Spleen (tissue), 11 donors: ENCODE results near the gene ALKAL2. TPM values are rescaled to one million over a fixed set of nuclear protein-coding genes. Genes with fewer than 3 reads are reported as not detected.

Source experiments
- DNase-seq: peaks from one replicate; pipeline ENCODE4 v3.0.0-alpha.2; 2020
- H3K27ac ChIP-seq, 8 donors: fragments of 200-600 bp; sonication (generic) in 7 of 8; 1 replicate in 4 of 8; 2 replicates in 4 of 8; pipeline versions ENCODE4 v1.5.0 to v1.8.0; 2016 to 2021; ENCODE audit warnings: inconsistent platforms in 4 of 8, mild to moderate bottlenecking in 4 of 8, moderate library complexity in 1 of 8
- H3K27me3 ChIP-seq, 7 donors: fragments of 200-600 bp; sonication (generic) in 6 of 7; replicated peaks in 1 of 7; 1 replicate in 4 of 7; 2 replicates in 3 of 7; pipeline versions ENCODE4 v1.5.0 to v1.8.0; 2016 to 2021; ENCODE audit warnings: inconsistent platforms in 3 of 7, mild to moderate bottlenecking in 1 of 7
- H3K36me3 ChIP-seq, 6 donors: fragments of 200-600 bp; sonication (generic) in 5 of 6; 1 replicate in 4 of 6; 2 replicates in 2 of 6; pipeline versions ENCODE4 v1.5.0 to v1.8.0; 2016 to 2021; ENCODE audit warnings: inconsistent platforms in 2 of 6
- H3K4me1 ChIP-seq, 6 donors: fragments of 200-600 bp; sonication (generic) in 5 of 6; 1 replicate in 3 of 6; 2 replicates in 3 of 6; pipeline versions ENCODE4 v1.5.0 to v1.8.0; 2016 to 2021; ENCODE audit warnings: inconsistent platforms in 3 of 6
- H3K4me3 ChIP-seq, 8 donors: fragments of 200-600 bp; sonication (generic) in 7 of 8; 1 replicate in 4 of 8; 2 replicates in 4 of 8; pipeline versions ENCODE4 v1.5.0 to v1.8.0; 2016 to 2021; ENCODE audit warnings: inconsistent platforms in 4 of 8, mild to moderate bottlenecking in 4 of 8, moderate library complexity in 2 of 8
- H3K9me3 ChIP-seq, 8 donors: fragments of 200-600 bp; sonication (generic) in 7 of 8; 1 replicate in 4 of 8; 2 replicates in 4 of 8; pipeline versions ENCODE4 v1.5.0 to v1.8.0; 2016 to 2021; ENCODE audit warnings: inconsistent platforms in 4 of 8
- CTCF ChIP-seq, 11 experiments: fragments of 200-600 bp in 7 of 11; fragments of 450-650 bp in 4 of 11; sonication (generic) in 4 of 11; IDR thresholded peaks in 8 of 11; conservative IDR thresholded peaks in 3 of 11; 1 replicate in 7 of 11; 2 replicates in 4 of 11; pipeline versions ENCODE4 v1.4.0 to v1.8.0; 2016 to 2021; ENCODE audit warnings: antibody characterized with exemption in 11 of 11, inconsistent platforms in 4 of 11, mild to moderate bottlenecking in 1 of 11
- POLR2A ChIP-seq, 3 donors: fragments of 450-650 bp; IDR thresholded peaks; one replicate each; pipeline ENCODE4 v1.5.1; 2017; ENCODE audit warnings: antibody characterized with exemption in 3 of 3, mild to moderate bottlenecking in 1 of 3
- POLR2AphosphoS5 ChIP-seq, 3 donors: sonication (generic); formaldehyde crosslinking; IDR thresholded peaks; one replicate each; pipeline ENCODE4 v1.5.1; 2017; ENCODE audit warnings: antibody characterized with exemption in 3 of 3
- WGBS, 5 donors: extraction: QIAGEN DNeasy Blood & Tissue Kit in 3 of 5; methylation state at CpG; one replicate each; pipeline versions ENCODE4 v1.1.5 to v1.1.7; 2013 to 2018; 5-methylcytosine and 5-hydroxymethylcytosine counted together
- intact Hi-C: fragments of 100-400 bp; cut with DNase I; formaldehyde crosslinking; loops from one replicate; pipeline ENCODE4 v1.15.0; 2023; ENCODE audit warnings: low total_unique reads
- polyA plus RNA-seq, 3 donors: library from polyadenylated mRNA; stranded (reverse); fragments of 200-250 nt; gene quantifications; one replicate each; pipeline ENCODE4 v1.2.1, GENCODE V29; 2013
- total RNA-seq, 7 donors: library from RNA; depleted of rRNA in 3 of 7; stranded (reverse); fragments of >200 nt in 3 of 7; fragmentation: NEBNext Ultra II Directional in 4 of 7; extraction: Animal tissue kit (Norgen Biotek cat#: 25700) in 4 of 7; gene quantifications; one replicate each; pipeline versions ENCODE4 v1.1.0 to v1.2.1, GENCODE V29; 2016 to 2021
- donor health status: healthy with polysubstance abuse.
- donor health status: DM: no; HTN: no; CAD: no; lungs with moderate emphysema.
- donor health status: DM: no; HTN: no; CAD: no.
- donor health status: Bipolar disorder and iron deficiency.
- donor health status: healthy.
- donor health status: DM: no; HTN: no; CAD: no.
- donor health status: DM: yes; HTN: yes; CAD: no.

ALKAL2 gene
- total and polyA plus RNA-seq, 10 donors: 2.1 to 22.9 (median 5.1) TPM

GRCh38 chr2:290090-290722, 2.3 kb upstream of the ALKAL2 start:
- no peaks in the 10 kb centered on the region for H3K36me3 ChIP-seq
- TF ChIP-seq CTCF (IDR thresholded peaks at IDR 0.05 in 8 of 11, conservative IDR thresholded peaks at IDR 0.05 in 3 of 11): peak; percentile 24 to 82 (median 70)
- peak in 2 of 3 donors; percentile 23 to 43 for TF ChIP-seq POLR2AphosphoS5 (IDR thresholded peaks at IDR 0.05)
- TF ChIP-seq POLR2A (IDR thresholded peaks at IDR 0.05): no peak
- H3K4me1 ChIP-seq: peaks cover 13 to 43% (median 33%) of the 10 kb centered on the region in 6 donors
- H3K27ac ChIP-seq: peak overlapping the region in 6 of 8 donors; percentile 27 to 66 (median 42)
- DNase-seq: peak; percentile 86
- H3K4me3 ChIP-seq: peak overlapping the region; percentile 33 to 70 (median 48)
- H3K9me3 ChIP-seq: no peaks in the 10 kb centered on the region
- WGBS, 5 donors: 8 to 12% (median 9%) methylated on average over 15 of the region's 15 CpGs
- intact Hi-C loops: loop anchor here (5.0 kb wide), 1 partner anchor 118 kb away; no protein-coding TSS in a partner anchor
- peaks cover 0 to 62% (median 36%) of the 10 kb centered on the region in 7 donors for H3K27me3 ChIP-seq

- Histone ChIP-seq H3K27ac (peak overlapping the region in 7 of 8 donors; percentile 27 to 66 (median 48)), H3K36me3 (peaks cover 0 to 1% (median 0%) of the 10 kb centered on the region in 6 donors), H3K27me3 (peaks cover 0 to 55% (median 36%) of the 10 kb centered on the region in 7 donors), H3K4me1 (peaks cover 13 to 43% (median 33%) of the 10 kb centered on the region in 6 donors), H3K4me3 (peak overlapping the region; percentile 33 to 70 (median 48)), H3K9me3 (no peaks in the 10 kb centered on the region)
- intact Hi-C loops: loop anchor here (5.0 kb wide), 1 partner anchor 117 kb away; no protein-coding TSS in a partner anchor
- TF ChIP-seq CTCF (IDR thresholded peaks at IDR 0.05 in 8 of 11, conservative IDR thresholded peaks at IDR 0.05 in 3 of 11) (no peak), POLR2A (IDR thresholded peaks at IDR 0.05) (no peak), POLR2AphosphoS5 (IDR thresholded peaks at IDR 0.05) (no peak)
- no peak for DNase-seq
- 2 to 3% (median 2%) methylated on average over 40 to 60 of the region's 60 CpGs for WGBS, 5 donors
Observed at GRCh38 chr2:289362-290089, 1.6 kb upstream of the ALKAL2 start.

- no peak for DNase-seq
- Histone ChIP-seq H3K27me3 (peaks cover 0 to 55% (median 36%) of the 10 kb centered on the region in 7 donors), H3K4me3 (peak overlapping the region; percentile 36 to 70 (median 55)), H3K4me1 (peaks cover 13 to 43% (median 33%) of the 10 kb centered on the region in 6 donors), H3K9me3 (no peaks in the 10 kb centered on the region), H3K36me3 (peaks cover 0 to 8% (median 0%) of the 10 kb centered on the region in 6 donors), H3K27ac (peak overlapping the region in 6 of 8 donors; percentile 48 to 78 (median 60))
- TF ChIP-seq POLR2AphosphoS5 (IDR thresholded peaks at IDR 0.05): no peak
- TF ChIP-seq POLR2A (IDR thresholded peaks at IDR 0.05): no peak
- no peak for TF ChIP-seq CTCF (IDR thresholded peaks at IDR 0.05 in 8 of 11, conservative IDR thresholded peaks at IDR 0.05 in 3 of 11)
- 2 to 4% (median 3%) methylated on average over 16 to 42 of the region's 42 CpGs for WGBS, 5 donors
- intact Hi-C loops: no loop called here
Observed at GRCh38 chr2:288758-289361, 969 bp upstream of the ALKAL2 start.
